ENCODE measurements around the gene NF1.
"Not testable (repeated sequence)": the region's sequence is repeated elsewhere in the genome, so short reads cannot be mapped to it uniquely, and the experiment has no call there.

NF1 gene

GRCh38 chr17:31251970-31252328 is 157.2 kb downstream of the NF1 start:
- no peak for TF ChIP-seq CTCF (IDR thresholded peaks at IDR 0.05)
- Histone ChIP-seq H3K27ac (no peak overlapping the region), H3K4me3 (no peak overlapping the region)
- DNase-seq (ENCODE audit: low spot score) = no peak

- no peak overlapping the region for H3K4me3 ChIP-seq
- DNase-seq (ENCODE audit: low spot score) = no peak
- no peak overlapping the region for H3K27ac ChIP-seq
- no peak for TF ChIP-seq CTCF (IDR thresholded peaks at IDR 0.05)
Measured at GRCh38 chr17:31252741-31253140, 158.0 kb downstream of the NF1 start.

GRCh38 chr17:31254654-31255053 is 159.9 kb downstream of the NF1 start:
- no peak overlapping the region for H3K27ac ChIP-seq
- no peak for DNase-seq (ENCODE audit: low spot score)
- H3K4me3 ChIP-seq = no peak overlapping the region
- TF ChIP-seq CTCF (IDR thresholded peaks at IDR 0.05) = no peak

- no peak for TF ChIP-seq CTCF (IDR thresholded peaks at IDR 0.05)
- no peak for DNase-seq (ENCODE audit: low spot score)
- H3K4me3 ChIP-seq = no peak overlapping the region
- no peak overlapping the region for H3K27ac ChIP-seq
Measured at GRCh38 chr17:31256936-31257335, 162.2 kb downstream of the NF1 start.

GRCh38 chr17:31260151-31260550 is 165.4 kb downstream of the NF1 start:
- TF ChIP-seq CTCF (IDR thresholded peaks at IDR 0.05) = no peak
- Histone ChIP-seq H3K27ac (no peak overlapping the region), H3K4me3 (no peak overlapping the region)
- no peak for DNase-seq (ENCODE audit: low spot score)

GRCh38 chr17:31261601-31262000 is 166.8 kb downstream of the NF1 start:
- H3K27ac ChIP-seq = no peak overlapping the region
- H3K4me3 ChIP-seq = no peak overlapping the region
- no peak for DNase-seq (ENCODE audit: low spot score)
- TF ChIP-seq CTCF (IDR thresholded peaks at IDR 0.05) = no peak

- not testable (repeated sequence) for H3K27ac ChIP-seq; DNase-seq (ENCODE audit: low spot score); H3K4me3 ChIP-seq
Measured at GRCh38 chr17:31262923-31263322, 168.1 kb downstream of the NF1 start.

GRCh38 chr17:31266042-31266441 is 171.3 kb downstream of the NF1 start:
- no peak for DNase-seq (ENCODE audit: low spot score)
- no peak for TF ChIP-seq CTCF (IDR thresholded peaks at IDR 0.05)

More at GRCh38 chr17:31266042-31266441, 171.3 kb downstream of the NF1 start:
- no peak overlapping the region for H3K27ac ChIP-seq
- H3K4me3 ChIP-seq = no peak overlapping the region
